ENCODE measurements around the gene NR5A1.

The NR5A1 gene

DNA sequence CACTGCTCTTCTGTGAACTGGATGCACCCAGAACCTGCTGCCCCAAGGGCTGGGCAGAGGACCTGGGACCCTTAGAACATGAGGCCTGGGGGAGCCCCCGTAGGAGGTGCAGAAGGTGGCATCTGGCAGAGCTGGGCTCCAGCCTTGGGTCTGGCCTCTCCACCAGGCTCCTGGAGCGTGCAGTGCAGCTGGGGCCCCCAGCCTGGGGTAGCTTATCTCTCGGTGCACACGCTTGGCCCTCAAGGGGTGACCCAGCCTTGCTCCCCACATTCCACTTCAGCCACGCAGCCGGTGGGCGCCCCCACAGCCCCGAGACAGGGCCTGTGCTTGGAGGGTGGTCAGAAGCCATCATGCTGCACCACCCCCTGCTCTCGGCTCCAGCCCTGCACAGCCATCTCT, 5.6 kb upstream of the NR5A1 start:
- TF ChIP-seq ZC3H10 (CRISPR knock-in tag; IDR thresholded peaks at IDR 0.05): no peak
- no peak for TF ChIP-seq GLIS3 (CRISPR knock-in tag; IDR thresholded peaks at IDR 0.05)
- no peak for TF ChIP-seq POU6F1 (CRISPR knock-in tag; IDR thresholded peaks at IDR 0.05; ENCODE audit: borderline replicate concordance, low read depth)
- no peak for TF ChIP-seq PPARA (CRISPR knock-in tag; IDR thresholded peaks at IDR 0.05; ENCODE audit: borderline replicate concordance)
- no peak for TF ChIP-seq ZFP30 (CRISPR knock-in tag; IDR thresholded peaks at IDR 0.05)
- no peak for TF ChIP-seq RARB (CRISPR knock-in tag; IDR thresholded peaks at IDR 0.05)
- TF ChIP-seq SNAI2 (CRISPR knock-in tag; IDR thresholded peaks at IDR 0.05): no peak
- TF ChIP-seq, protein P1, sequence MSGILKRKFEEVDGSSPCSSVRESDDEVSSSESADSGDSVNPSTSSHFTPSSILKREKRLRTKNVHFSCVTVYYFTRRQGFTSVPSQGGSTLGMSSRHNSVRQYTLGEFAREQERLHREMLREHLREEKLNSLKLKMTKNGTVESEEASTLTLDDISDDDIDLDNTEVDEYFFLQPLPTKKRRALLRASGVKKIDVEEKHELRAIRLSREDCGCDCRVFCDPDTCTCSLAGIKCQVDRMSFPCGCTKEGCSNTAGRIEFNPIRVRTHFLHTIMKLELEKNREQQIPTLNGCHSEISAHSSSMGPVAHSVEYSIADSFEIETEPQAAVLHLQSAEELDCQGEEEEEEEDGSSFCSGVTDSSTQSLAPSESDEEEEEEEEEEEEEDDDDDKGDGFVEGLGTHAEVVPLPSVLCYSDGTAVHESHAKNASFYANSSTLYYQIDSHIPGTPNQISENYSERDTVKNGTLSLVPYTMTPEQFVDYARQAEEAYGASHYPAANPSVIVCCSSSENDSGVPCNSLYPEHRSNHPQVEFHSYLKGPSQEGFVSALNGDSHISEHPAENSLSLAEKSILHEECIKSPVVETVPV (CRISPR knock-in tag; IDR thresholded peaks at IDR 0.05): no peak
- no peak for TF ChIP-seq PATZ1 (CRISPR knock-in tag; IDR thresholded peaks at IDR 0.05; ENCODE audit: borderline replicate concordance)
- TF ChIP-seq TSHZ2 (CRISPR knock-in tag; IDR thresholded peaks at IDR 0.05): no peak
- no peak for TF ChIP-seq TOX (CRISPR knock-in tag; IDR thresholded peaks at IDR 0.05; ENCODE audit: borderline replicate concordance)
- no peak for TF ChIP-seq CSDC2 (CRISPR knock-in tag; IDR thresholded peaks at IDR 0.05)
- TF ChIP-seq TCF4 (CRISPR knock-in tag; IDR thresholded peaks at IDR 0.05; ENCODE audit: borderline replicate concordance): no peak
- TF ChIP-seq ZFP3 (CRISPR knock-in tag; IDR thresholded peaks at IDR 0.05): no peak
- no peak for TF ChIP-seq BACH2 (CRISPR knock-in tag; IDR thresholded peaks at IDR 0.05; ENCODE audit: borderline replicate concordance)
- no peak for TF ChIP-seq CREB5 (CRISPR knock-in tag; IDR thresholded peaks at IDR 0.05; ENCODE audit: low read depth)
- no peak for ATAC-seq

DNA sequence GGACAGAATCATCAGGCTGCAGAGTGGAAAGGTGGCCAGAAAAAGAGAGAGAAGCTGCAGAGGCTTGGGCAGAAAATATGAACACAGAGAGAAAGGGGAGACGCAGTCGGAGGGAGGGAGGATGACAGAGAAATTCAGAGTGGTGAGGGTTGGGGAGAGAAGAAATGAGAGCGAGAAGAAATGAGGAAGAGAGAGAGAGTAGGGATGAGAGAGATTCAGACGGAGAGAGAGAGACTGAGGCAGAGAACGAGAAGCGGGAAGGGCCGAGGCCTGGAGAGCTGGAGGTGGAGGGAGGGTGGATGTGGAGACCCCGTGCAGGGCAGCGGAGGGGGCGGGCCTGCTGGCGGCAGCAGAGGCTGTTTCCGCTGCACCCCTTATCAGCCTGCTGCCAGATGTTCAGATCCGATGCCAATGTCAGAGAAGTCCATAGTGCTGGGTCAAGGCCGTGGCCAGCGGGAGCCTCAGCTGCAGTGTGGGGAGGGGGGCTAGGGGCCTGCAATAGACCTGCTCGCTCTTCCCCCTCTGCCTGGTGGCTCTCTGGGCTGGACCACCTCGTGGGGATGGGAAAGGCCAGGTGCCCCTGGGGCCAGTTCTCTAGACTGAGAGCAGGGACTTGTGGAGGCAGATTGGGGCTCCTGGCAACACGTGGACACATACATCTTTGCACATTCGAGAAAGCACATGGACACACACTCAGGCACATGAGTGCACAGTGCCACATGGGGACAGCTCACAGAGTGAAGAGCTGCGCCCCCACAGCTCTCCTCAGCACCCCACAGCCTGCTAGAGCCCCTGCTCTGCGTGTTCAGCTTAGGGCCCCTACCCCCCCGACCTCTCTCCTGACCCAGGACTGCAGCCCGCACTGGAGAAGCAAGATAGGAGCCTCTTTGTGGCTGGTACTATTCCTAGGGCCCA, 4.9 kb upstream of the NR5A1 start:
- peak; percentile 44 for ATAC-seq
- TF ChIP-seq TCF4 (CRISPR knock-in tag; IDR thresholded peaks at IDR 0.05; ENCODE audit: borderline replicate concordance) (peak; percentile 73; the same call in 1 of the 2 replicates), TSHZ2 (CRISPR knock-in tag; IDR thresholded peaks at IDR 0.05) (peak; percentile 79), PATZ1 (CRISPR knock-in tag; IDR thresholded peaks at IDR 0.05; ENCODE audit: borderline replicate concordance) (no peak)
